K562 (cell line): ENCODE results near the gene OARD1. TPM values are rescaled to one million over a fixed set of nuclear protein-coding genes. Genes with fewer than 3 reads are reported as not detected.
A peak's percentile ranks its signal among the peaks of the same experiment; 100 is the strongest.

Experiments used
- ATAC-seq: fragments of 200-7000 bp; cut with Tn5 transposase; 3 replicates; pipeline ENCODE4 v1.9.1; 2020; ENCODE audit warnings: moderate library complexity
- BruUV-seq: library from RNA; stranded (reverse); fragments of 400-500 nt; replicated peaks from 2 replicates; lab custom pipeline; 2021; lab: Mats Ljungman, UMichigan
- CTCF ChIA-PET: fragments of 300-600 bp; formaldehyde crosslinking; extraction: SDS; loops from one replicate; lab custom pipeline; 2021; ENCODE audit warnings: low intra/inter-chr PET ratio; lab: Yijun Ruan, JAX
- POLR2A ChIA-PET: fragments of 300-600, 350-650 bp; sonication (Branson Sonifier 250); formaldehyde crosslinking; extraction: SDS; loops from one replicate; lab custom pipeline; 2021; ENCODE audit warnings: antibody characterized with exemption, inconsistent platforms; lab: Yijun Ruan, JAX
- DNase-seq, 4 experiments: peaks; one replicate each; pipeline versions ENCODE4 v3.0.0 to v3.0.0-alpha.2; 2011 to 2018; ENCODE audit warnings: low spot score in 3 of 4, mixed read lengths in 3 of 4; ENCODE audit errors: extremely low read depth in 1 of 4
- FAIRE-seq: peaks from 2 replicates; lab custom pipeline; 2011; peaks lifted over from hg19 to GRCh38; lab: Jason Lieb, UNC
- H2AFZ ChIP-seq: 2 replicates; pipeline ENCODE4 v1.6.0; 2011; ENCODE audit warnings: low read depth, low read length, control low read depth, inconsistent platforms
- H3K27ac ChIP-seq: fragments of 200-600 bp; 3 replicates; pipeline ENCODE4 v1.8.0; 2011; ENCODE audit warnings: low read depth, mild to moderate bottlenecking, control low read depth, inconsistent platforms, low read length, moderate library complexity, mixed read lengths; ENCODE audit errors: extremely low read depth
- H3K27me3 ChIP-seq, 2 experiments: fragments of 300-600 bp in 1 of 2; 2 replicates in 1 of 2; 3 replicates in 1 of 2; pipeline versions ENCODE4 v1.6.0 to v1.8.0; 2011; ENCODE audit warnings: inconsistent platforms in 2 of 2, low read length in 2 of 2, mild to moderate bottlenecking in 1 of 2, mixed read lengths in 1 of 2, moderate library complexity in 1 of 2; ENCODE audit not compliant: control insufficient read depth in 2 of 2, insufficient read depth in 2 of 2
- H3K36me3 ChIP-seq: fragments of 300-600 bp; 3 replicates; pipeline ENCODE4 v1.8.0; 2011; ENCODE audit warnings: mild to moderate bottlenecking, low read length, inconsistent platforms; ENCODE audit not compliant: control insufficient read depth, insufficient read depth
- H3K4me1 ChIP-seq, 2 experiments: fragments of 200-600 bp in 1 of 2; replicated peaks in 1 of 2; 2 replicates in 1 of 2; 3 replicates in 1 of 2; pipeline versions ENCODE4 v1.5.1 to v1.8.0; 2011; ENCODE audit warnings: inconsistent platforms in 2 of 2, low read length in 2 of 2, mild to moderate bottlenecking in 1 of 2, mixed read lengths in 1 of 2, moderate library complexity in 1 of 2; ENCODE audit not compliant: control insufficient read depth in 2 of 2, insufficient read depth in 2 of 2
- H3K4me2 ChIP-seq: 2 replicates; pipeline ENCODE4 v1.6.1; 2011; ENCODE audit warnings: low read length, control low read depth, inconsistent platforms, mixed read lengths; ENCODE audit not compliant: insufficient read depth
- H3K4me3 ChIP-seq: fragments of 200-600 bp; sonication (generic), shearing (Covaris generic); 2 replicates; pipeline ENCODE4 v1.5.1; 2016; ENCODE audit warnings: control low read depth, inconsistent platforms
- H3K79me2 ChIP-seq: fragments of 200-600 bp; 3 replicates; pipeline ENCODE4 v1.8.0; 2011; ENCODE audit warnings: low read length, inconsistent platforms; ENCODE audit not compliant: control insufficient read depth, insufficient read depth
- H3K9ac ChIP-seq, 2 experiments: 2 replicates each; pipeline versions ENCODE4 v1.6.0 to v1.6.1; 2011; ENCODE audit warnings: low read depth in 2 of 2, low read length in 2 of 2, control low read depth in 1 of 2, inconsistent platforms in 1 of 2, mild to moderate bottlenecking in 1 of 2, mixed read lengths in 1 of 2; ENCODE audit not compliant: insufficient read depth in 1 of 2
- H3K9me1 ChIP-seq: one replicate; pipeline ENCODE4 v1.6.0; 2011; ENCODE audit warnings: inconsistent platforms, mild to moderate bottlenecking, low read length, moderate library complexity; ENCODE audit not compliant: control insufficient read depth, insufficient read depth
- H3K9me3 ChIP-seq: replicated peaks from 2 replicates; pipeline ENCODE4 v1.5.1; 2011; ENCODE audit warnings: low read depth, low read length, inconsistent platforms; ENCODE audit not compliant: control insufficient read depth, insufficient read depth
- H4K20me1 ChIP-seq: replicated peaks from 2 replicates; pipeline ENCODE4 v1.6.1; 2011; ENCODE audit warnings: low read length, inconsistent platforms, mixed read lengths; ENCODE audit not compliant: control insufficient read depth, insufficient read depth
- ELF1 ChIP-seq: fragments of 200-800 bp; sonication (Bioruptor generic); IDR thresholded peaks from 2 replicates; pipeline ENCODE4 v1.6.1; 2016; ENCODE audit warnings: missing genetic modification characterization, missing compliant biosample characterization
- HINFP ChIP-seq: fragments of 450-650 bp; conservative IDR thresholded peaks from 2 replicates; pipeline ENCODE4 v1.6.1; 2016; ENCODE audit warnings: missing genetic modification characterization, low read depth, mild to moderate bottlenecking, control low read depth, missing compliant biosample characterization
- NFRKB ChIP-seq: fragments of 450-650 bp; IDR thresholded peaks from 2 replicates; pipeline ENCODE4 v1.6.1; 2016; ENCODE audit warnings: low read depth
- PHTF2 ChIP-seq: fragments of 250-450 bp; sonication (Bioruptor Pico); IDR thresholded peaks from 2 replicates; pipeline ENCODE4 v1.5.0; 2021; ENCODE audit warnings: mild to moderate bottlenecking
- POLR2AphosphoS2 ChIP-seq: IDR thresholded peaks from 2 replicates; pipeline ENCODE4 v1.6.1; 2012; ENCODE audit warnings: low read length, improper control_type of control experiment
- RNF2 ChIP-seq: sonication (generic); IDR thresholded peaks from 2 replicates; pipeline ENCODE4 v1.6.1; 2016
- SMARCA4 ChIP-seq: fragments of 450-650 bp; IDR thresholded peaks from 2 replicates; pipeline ENCODE4 v1.6.1; 2016
- WGBS: fragments of 100-300 bp; shearing (Covaris generic); methylation state at CpG from one replicate; pipeline ENCODE4 v1.1.6; 2016; ENCODE audit warnings: low coverage, mixed read lengths; ENCODE audit not compliant: insufficient coverage; ENCODE audit errors: missing lambda C conversion rate; 5-methylcytosine and 5-hydroxymethylcytosine counted together
- in situ Hi-C: fragments of 300-500 bp; cut with MboI; formaldehyde crosslinking; loops from 4 replicates; pipeline ENCODE4 v1.15.0; 2018; ENCODE audit warnings: inconsistent platforms, mixed read lengths
- intact Hi-C: fragments of 100-400 bp; cut with micrococcal nuclease; formaldehyde crosslinking; loops from 2 replicates; pipeline ENCODE4 v1.14.2; 2022
- polyA plus RNA-seq, 8 experiments: library from polyadenylated mRNA; depleted of rRNA in 4 of 8; stranded (reverse) in 5 of 8; unstranded in 3 of 8; fragments of >200 nt; fragmentation: Nextera tagmentation in 2 of 8; fragmentation: Illumina TruSeq in 1 of 8; extraction: Ambion mirVana in 2 of 8; extraction: Trizol in 1 of 8; gene quantifications; 2 replicates each; pipeline versions ENCODE4 v1.2.1 to v1.2.3, GENCODE V29; 2011 to 2014; ENCODE audit warnings: inconsistent platforms in 1 of 8, missing spikeins in 1 of 8
- total RNA-seq, 7 experiments: library from RNA; depleted of rRNA in 6 of 7; stranded (reverse); fragments of >200 nt in 6 of 7; fragmentation: Illumina TruSeq in 2 of 7; extraction: Trizol in 2 of 7; gene quantifications; 2 replicates each; pipeline versions ENCODE4 v1.2.1 to v1.2.3, GENCODE V29; 2011 to 2021; ENCODE audit warnings: low replicate concordance in 1 of 7
- TF ChIP-seq, protein P1 (sequence below): IDR thresholded peaks from 2 replicates; pipeline ENCODE4 v1.6.1; 2016; ENCODE audit warnings: missing genetic modification characterization, missing compliant biosample characterization
- TF ChIP-seq, protein P2 (sequence below): fragments of 200-800 bp; sonication (Bioruptor generic); IDR thresholded peaks from 2 replicates; pipeline ENCODE4 v1.6.1; 2016; ENCODE audit warnings: missing genetic modification characterization, missing compliant biosample characterization
- TF ChIP-seq, protein P3 (sequence below): fragments of 250-450 bp; sonication (Bioruptor Pico); IDR thresholded peaks from 2 replicates; pipeline ENCODE4 v1.8.0; 2022; ENCODE audit warnings: inconsistent platforms

The OARD1 gene
- total and polyA plus RNA-seq, 9 of the 15 experiments (the other 6 are each of a cell fraction or from before 2014, with no cell fraction given), result 43.4 to 88.3 (median 61.1) TPM

- BruUV-seq, result no TSS peak
- Histone ChIP-seq H4K20me1 (no peaks in the 10 kb centered on the region), H3K4me3 (peak overlapping the region; percentile 83), H3K4me1 (peaks cover 9 to 21% of the 10 kb centered on the region in 2 experiments), H3K4me2 (peak overlapping the region; percentile 99), H3K27me3 (no peaks in the 10 kb centered on the region), H3K9ac (peak overlapping the region; percentile 96 to 97), H3K9me1 (no peaks in the 10 kb centered on the region), H3K79me2 (peaks cover 70% of the 10 kb centered on the region), H3K36me3 (peaks cover 31% of the 10 kb centered on the region; the same call in 2 of the 3 replicates), H3K9me3 (no peaks in the 10 kb centered on the region), H3K27ac (peak overlapping the region; percentile 94), H2AFZ (peak overlapping the region; percentile 75)
- WGBS, result under 1% methylated on average over 47 of the region's 74 CpGs
- in situ Hi-C loops (no loop called here), intact Hi-C loops (loop anchor here (5.0 kb wide), 2 partner anchors 76 to 244 kb away; no protein-coding TSS in a partner anchor)
- peak; percentile 80 for FAIRE-seq
- ATAC-seq, result peak; percentile 66
- DNase-seq, result peak; percentile 92 to 95 (median 94)
- CTCF ChIA-PET, result interaction anchor here (0.7 kb wide), 1 partner anchor 1777 kb away, joined by 3 read pairs; no protein-coding TSS in a partner anchor
- POLR2A ChIA-PET, result interaction anchor here (0.6 to 1.1 kb wide), 3 partner anchors 9 to 1530 kb away, joined by 3 to 4 read pairs (median 3); no protein-coding TSS in a partner anchor
- no peak for TF ChIP-seq PHTF2 (CRISPR knock-in tag)
- no peak for TF ChIP-seq HINFP (tag)
- peak; percentile 73; the same call in 1 of the 2 replicates for TF ChIP-seq POLR2AphosphoS2
- TF ChIP-seq RNF2, result peak; percentile 76; the same call in 1 of the 2 replicates
- TF ChIP-seq, protein P1, sequence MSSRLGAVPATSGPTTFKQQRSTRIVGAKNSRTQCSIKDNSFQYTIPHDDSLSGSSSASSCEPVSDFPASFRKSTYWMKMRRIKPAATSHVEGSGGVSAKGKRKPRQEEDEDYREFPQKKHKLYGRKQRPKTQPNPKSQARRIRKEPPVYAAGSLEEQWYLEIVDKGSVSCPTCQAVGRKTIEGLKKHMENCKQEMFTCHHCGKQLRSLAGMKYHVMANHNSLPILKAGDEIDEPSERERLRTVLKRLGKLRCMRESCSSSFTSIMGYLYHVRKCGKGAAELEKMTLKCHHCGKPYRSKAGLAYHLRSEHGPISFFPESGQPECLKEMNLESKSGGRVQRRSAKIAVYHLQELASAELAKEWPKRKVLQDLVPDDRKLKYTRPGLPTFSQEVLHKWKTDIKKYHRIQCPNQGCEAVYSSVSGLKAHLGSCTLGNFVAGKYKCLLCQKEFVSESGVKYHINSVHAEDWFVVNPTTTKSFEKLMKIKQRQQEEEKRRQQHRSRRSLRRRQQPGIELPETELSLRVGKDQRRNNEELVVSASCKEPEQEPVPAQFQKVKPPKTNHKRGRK, result no peak
- TF ChIP-seq, protein P2, sequence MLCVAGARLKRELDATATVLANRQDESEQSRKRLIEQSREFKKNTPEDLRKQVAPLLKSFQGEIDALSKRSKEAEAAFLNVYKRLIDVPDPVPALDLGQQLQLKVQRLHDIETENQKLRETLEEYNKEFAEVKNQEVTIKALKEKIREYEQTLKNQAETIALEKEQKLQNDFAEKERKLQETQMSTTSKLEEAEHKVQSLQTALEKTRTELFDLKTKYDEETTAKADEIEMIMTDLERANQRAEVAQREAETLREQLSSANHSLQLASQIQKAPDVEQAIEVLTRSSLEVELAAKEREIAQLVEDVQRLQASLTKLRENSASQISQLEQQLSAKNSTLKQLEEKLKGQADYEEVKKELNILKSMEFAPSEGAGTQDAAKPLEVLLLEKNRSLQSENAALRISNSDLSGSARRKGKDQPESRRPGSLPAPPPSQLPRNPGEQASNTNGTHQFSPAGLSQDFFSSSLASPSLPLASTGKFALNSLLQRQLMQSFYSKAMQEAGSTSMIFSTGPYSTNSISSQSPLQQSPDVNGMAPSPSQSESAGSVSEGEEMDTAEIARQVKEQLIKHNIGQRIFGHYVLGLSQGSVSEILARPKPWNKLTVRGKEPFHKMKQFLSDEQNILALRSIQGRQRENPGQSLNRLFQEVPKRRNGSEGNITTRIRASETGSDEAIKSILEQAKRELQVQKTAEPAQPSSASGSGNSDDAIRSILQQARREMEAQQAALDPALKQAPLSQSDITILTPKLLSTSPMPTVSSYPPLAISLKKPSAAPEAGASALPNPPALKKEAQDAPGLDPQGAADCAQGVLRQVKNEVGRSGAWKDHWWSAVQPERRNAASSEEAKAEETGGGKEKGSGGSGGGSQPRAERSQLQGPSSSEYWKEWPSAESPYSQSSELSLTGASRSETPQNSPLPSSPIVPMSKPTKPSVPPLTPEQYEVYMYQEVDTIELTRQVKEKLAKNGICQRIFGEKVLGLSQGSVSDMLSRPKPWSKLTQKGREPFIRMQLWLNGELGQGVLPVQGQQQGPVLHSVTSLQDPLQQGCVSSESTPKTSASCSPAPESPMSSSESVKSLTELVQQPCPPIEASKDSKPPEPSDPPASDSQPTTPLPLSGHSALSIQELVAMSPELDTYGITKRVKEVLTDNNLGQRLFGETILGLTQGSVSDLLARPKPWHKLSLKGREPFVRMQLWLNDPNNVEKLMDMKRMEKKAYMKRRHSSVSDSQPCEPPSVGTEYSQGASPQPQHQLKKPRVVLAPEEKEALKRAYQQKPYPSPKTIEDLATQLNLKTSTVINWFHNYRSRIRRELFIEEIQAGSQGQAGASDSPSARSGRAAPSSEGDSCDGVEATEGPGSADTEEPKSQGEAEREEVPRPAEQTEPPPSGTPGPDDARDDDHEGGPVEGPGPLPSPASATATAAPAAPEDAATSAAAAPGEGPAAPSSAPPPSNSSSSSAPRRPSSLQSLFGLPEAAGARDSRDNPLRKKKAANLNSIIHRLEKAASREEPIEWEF (CRISPR knock-in tag), result no peak
- TF ChIP-seq, protein P3, sequence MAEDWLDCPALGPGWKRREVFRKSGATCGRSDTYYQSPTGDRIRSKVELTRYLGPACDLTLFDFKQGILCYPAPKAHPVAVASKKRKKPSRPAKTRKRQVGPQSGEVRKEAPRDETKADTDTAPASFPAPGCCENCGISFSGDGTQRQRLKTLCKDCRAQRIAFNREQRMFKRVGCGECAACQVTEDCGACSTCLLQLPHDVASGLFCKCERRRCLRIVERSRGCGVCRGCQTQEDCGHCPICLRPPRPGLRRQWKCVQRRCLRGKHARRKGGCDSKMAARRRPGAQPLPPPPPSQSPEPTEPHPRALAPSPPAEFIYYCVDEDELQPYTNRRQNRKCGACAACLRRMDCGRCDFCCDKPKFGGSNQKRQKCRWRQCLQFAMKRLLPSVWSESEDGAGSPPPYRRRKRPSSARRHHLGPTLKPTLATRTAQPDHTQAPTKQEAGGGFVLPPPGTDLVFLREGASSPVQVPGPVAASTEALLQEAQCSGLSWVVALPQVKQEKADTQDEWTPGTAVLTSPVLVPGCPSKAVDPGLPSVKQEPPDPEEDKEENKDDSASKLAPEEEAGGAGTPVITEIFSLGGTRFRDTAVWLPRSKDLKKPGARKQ (CRISPR knock-in tag), result no peak
- no peak for TF ChIP-seq ELF1 (tag)
- TF ChIP-seq SMARCA4, result no peak
- TF ChIP-seq NFRKB, result peak; percentile 70; the same call in 1 of the 2 replicates
Measured at GRCh38 chr6:41073203-41073967, 1.2 kb upstream of the OARD1 start.
